OCI-LY1 (cell line): ENCODE results near the gene GORASP1.

Experiments used
- EZH2 ChIP-seq: fragments of 200-600 bp; sonication (generic), shearing (Covaris generic); IDR thresholded peaks from 2 replicates; pipeline ENCODE4 v1.8.0; 2017; ENCODE audit warnings: borderline replicate concordance, mixed run types, mild to moderate bottlenecking, antibody characterized with exemption, low read length, moderate library complexity, mixed read lengths
- TF ChIP-seq, protein P1 (sequence below): fragments of 200-600 bp; sonication (generic), shearing (Covaris generic); IDR thresholded peaks from 2 replicates; pipeline ENCODE4 v1.5.1; 2017; ENCODE audit warnings: mild to moderate bottlenecking, antibody characterized with exemption, low read length, moderate library complexity, mixed read lengths

DNA sequence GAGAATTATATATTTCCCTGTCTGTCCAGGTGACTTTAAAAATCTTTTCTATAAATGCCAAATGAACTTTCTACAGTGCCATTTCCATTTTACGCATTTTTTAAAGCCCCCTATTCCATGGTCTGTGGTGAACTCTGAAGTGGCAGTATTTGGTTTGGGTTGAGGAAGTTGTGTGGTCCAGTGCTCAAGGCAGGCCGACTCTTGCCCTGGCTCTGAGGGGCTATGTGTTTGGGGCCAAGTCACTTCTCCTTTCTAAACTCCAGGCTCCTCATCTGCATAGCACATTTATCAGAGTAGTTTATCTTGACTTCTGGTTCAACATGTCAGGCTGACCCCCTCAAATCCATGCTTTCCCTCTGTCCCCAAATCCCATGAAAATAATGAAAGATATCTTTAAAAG is 14.2 kb upstream of the GORASP1 start:
- TF ChIP-seq, protein P1, sequence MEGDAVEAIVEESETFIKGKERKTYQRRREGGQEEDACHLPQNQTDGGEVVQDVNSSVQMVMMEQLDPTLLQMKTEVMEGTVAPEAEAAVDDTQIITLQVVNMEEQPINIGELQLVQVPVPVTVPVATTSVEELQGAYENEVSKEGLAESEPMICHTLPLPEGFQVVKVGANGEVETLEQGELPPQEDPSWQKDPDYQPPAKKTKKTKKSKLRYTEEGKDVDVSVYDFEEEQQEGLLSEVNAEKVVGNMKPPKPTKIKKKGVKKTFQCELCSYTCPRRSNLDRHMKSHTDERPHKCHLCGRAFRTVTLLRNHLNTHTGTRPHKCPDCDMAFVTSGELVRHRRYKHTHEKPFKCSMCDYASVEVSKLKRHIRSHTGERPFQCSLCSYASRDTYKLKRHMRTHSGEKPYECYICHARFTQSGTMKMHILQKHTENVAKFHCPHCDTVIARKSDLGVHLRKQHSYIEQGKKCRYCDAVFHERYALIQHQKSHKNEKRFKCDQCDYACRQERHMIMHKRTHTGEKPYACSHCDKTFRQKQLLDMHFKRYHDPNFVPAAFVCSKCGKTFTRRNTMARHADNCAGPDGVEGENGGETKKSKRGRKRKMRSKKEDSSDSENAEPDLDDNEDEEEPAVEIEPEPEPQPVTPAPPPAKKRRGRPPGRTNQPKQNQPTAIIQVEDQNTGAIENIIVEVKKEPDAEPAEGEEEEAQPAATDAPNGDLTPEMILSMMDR = no peak
- no peak for TF ChIP-seq EZH2
